Hepatocyte (in vitro differentiated cells): ENCODE results near the gene SLC19A1.

Experiments
- CTCF ChIP-seq: fragments of 200-600 bp; sonication (generic); IDR thresholded peaks from 2 replicates; pipeline ENCODE4 v1.5.1; 2016; ENCODE audit warnings: antibody characterized with exemption, mild to moderate bottlenecking; ENCODE audit not compliant: poor library complexity
- EZH2phosphoT487 ChIP-seq: fragments of 200-600 bp; sonication (generic); IDR thresholded peaks from one replicate; pipeline ENCODE4 v1.6.1; 2018; ENCODE audit warnings: antibody characterized with exemption, mild to moderate bottlenecking, low read depth, moderate library complexity; ENCODE audit not compliant: unreplicated experiment, severe bottlenecking

- no peak for TF ChIP-seq CTCF
- no peak for TF ChIP-seq EZH2phosphoT487
Observed at GRCh38 chr21:45574691-45575090, 32.5 kb upstream of the SLC19A1 start.
